Anterior cingulate cortex (tissue), 58 donors: ENCODE measurements around the gene ADGRV1.
"Not testable (repeated sequence)": the region's sequence is repeated elsewhere in the genome, so short reads cannot be mapped to it uniquely, and the experiment has no call there.

Experiments
- DNase-seq, 58 donors: peaks; one replicate each; lab custom pipeline; 2025; lab: John Stamatoyannopoulos, UW

The ADGRV1 gene

GRCh38 chr5:90802474-90803317 lies 244.1 kb downstream of the ADGRV1 start:
- peak in 6 of 58 donors; percentile 0 to 5 (median 4) for DNase-seq

DNA sequence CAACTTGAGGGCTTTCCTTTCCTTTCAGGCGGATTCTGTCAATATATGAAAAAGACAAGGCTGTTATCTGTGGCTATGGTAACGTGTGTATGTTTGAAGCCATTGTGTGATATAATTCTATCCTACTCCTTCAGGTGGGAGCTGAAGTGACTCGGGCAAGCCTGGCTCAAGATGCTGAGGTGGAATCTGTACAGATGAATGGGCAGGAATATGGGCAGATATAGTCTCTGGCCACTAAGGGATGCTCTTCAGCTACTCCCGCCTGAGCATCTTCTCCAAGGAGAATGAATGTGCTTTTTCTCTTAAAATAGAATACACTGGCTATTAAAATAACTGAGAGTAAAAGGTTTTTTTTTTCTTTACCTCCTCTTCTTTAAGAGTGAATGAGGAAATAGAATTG lies 244.8 kb downstream of the ADGRV1 start:
- no peak for DNase-seq

- DNase-seq = no peak
Measured at GRCh38 chr5:90803876-90804275, 245.3 kb downstream of the ADGRV1 start.

DNA sequence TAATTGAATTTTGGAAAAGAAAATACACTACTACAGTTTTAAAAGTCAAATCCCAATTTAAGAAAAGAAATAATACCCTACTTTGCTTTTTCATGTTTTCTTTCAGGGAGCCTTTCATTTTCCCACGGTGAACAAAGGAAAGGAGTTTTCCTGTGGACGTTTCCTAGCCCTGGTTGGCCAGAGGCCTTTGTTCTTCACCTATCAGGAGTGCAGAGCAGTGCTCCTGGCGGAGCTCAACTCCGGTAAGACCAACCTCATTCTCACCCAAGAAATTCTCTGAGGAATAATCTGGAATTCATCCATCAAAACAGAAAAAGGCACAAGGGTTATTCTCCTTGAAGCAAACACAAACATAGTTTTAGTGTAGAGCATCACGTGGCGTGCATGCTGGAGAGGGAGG lies 248.9 kb downstream of the ADGRV1 start:
- no peak for DNase-seq

GRCh38 chr5:90809311-90810056 lies 250.9 kb downstream of the ADGRV1 start:
- no peak for DNase-seq

- no peak for DNase-seq
Measured at GRCh38 chr5:90810211-90810610, 251.6 kb downstream of the ADGRV1 start.

- DNase-seq = no peak
Measured at GRCh38 chr5:90813392-90813791, 254.8 kb downstream of the ADGRV1 start.

DNA sequence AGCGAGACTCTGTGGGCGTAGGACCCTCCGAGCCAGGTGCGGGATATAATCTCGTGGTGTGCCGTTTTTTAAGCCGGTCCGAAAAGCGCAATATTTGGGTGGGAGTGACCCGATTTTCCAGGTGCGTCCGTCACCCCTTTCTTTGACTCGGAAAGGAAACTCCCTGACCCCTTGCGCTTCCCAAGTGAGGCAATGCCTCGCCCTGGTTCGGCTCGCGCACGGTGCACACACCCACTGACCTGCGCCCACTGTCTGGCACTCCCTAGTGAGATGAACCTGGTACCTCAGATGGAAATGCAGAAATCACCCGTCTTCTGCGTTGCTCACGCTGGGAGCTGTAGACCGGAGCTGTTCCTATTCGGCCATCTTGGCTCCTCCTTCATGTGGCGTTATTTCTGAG lies 263.5 kb downstream of the ADGRV1 start:
- DNase-seq = not testable (repeated sequence)

DNA sequence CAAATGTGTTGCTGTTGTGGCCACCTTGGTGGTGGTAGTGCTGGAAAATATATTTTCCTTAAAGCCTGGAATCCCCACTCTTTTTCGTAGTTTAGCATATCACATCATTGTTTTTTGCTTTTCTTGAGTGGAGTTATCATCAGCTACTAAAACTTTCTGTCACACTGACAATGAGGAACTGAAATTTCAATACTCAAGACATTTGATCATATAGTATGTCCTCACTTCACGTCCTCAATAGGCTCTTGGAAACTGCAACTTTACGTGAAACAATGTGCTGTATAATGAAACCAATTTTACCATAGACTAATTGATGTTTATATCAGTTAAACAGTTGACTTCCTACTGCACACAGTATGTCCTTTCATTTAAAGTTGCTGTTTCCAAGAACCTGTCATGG lies 265.8 kb downstream of the ADGRV1 start:
- DNase-seq = no peak

DNA sequence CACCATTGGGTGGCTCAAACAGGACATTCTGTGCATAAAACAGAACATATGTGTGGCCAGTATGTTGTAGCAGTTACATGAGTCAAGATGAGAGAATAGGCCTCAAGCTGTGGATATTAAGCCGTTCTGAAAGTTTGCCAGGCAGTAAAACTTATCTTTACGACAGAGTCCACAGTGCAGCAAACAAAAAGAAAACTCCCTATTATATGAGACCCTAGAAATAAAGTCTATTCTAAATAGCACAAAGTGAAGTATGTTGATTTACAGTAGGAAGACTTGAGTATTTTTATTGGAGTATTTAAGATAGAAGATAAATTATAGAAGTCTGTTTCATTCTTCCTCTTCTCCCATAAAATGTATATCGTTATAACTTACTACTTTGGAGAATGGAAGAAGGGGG lies 271.5 kb downstream of the ADGRV1 start:
- DNase-seq = no peak

DNA sequence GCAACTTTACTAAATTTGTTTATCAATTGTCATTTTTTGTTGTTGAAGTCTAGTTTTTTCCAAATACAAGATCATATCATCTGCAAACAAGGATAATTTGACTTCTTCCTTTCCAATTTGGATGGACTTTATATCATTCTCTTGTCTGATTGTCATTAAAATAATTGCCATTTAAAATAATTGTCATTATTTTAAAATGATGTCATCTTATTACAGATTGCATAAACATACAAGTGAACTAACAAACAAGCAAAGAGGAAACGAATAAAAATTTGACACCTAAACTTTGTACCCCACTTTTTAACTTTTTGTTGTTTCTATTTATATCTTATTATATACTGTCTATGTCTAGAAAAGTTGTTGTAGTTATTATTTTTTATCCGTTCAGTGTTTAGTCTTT lies 275.2 kb downstream of the ADGRV1 start:
- no peak for DNase-seq

DNA sequence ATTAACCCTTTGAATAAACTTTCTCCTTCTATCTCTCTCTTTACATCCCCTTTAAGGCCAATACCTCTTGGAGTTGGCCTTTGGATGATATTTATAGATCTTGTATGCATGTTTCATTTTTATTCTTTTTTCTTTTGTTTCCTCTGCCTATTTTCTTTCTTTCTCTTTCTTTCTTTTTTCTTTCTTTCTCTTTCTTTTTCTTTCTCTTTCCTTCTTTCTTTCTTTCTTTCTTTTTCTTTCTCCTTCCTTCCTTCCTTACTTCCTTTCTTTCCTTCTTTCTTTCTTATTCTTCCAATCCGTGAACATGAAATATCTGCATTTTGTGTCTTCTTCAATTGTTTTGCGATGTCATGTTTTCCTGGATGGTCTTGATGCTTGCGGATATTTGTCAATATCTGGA lies 276.1 kb downstream of the ADGRV1 start:
- DNase-seq = no peak

DNA sequence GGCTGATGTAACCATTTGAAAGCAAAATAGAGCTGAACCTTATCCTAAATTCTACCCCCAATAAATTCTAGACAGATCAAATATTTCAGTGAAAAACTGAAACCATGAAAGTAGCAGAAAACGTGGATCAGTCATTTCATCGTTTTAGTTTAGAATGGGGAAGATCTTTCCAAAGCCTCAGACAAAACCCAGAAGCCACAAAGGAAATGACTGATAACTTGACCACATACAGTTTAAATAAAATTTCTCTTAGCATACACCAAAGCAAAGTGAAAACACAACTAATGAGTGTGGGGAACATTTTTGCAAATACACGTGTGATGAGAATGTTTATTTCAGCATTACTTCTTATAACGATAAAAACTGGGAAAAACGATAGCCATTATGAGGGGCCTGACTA lies 284.8 kb downstream of the ADGRV1 start:
- no peak for DNase-seq

DNA sequence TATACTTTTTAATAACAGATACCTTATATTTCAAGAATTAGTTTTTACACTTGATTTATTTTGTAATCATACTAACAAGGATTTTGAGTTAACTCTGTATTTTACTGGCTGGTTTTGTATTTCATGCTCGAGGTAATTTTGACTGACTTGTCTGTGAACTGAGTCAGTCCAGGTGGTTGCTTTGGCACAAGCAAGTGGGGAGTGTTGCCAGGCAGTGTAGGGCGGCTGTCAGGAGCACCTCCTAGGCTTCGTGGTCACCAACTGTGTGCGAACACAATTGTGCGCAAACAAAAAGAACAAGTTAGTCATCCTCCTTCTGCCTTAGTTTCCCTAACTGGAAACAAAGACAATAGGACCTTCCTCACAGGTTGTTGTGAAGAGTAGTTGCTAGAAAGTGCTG lies 286.3 kb downstream of the ADGRV1 start:
- DNase-seq = no peak

GRCh38 chr5:90845723-90846554 lies 287.3 kb downstream of the ADGRV1 start:
- no peak for DNase-seq

DNA sequence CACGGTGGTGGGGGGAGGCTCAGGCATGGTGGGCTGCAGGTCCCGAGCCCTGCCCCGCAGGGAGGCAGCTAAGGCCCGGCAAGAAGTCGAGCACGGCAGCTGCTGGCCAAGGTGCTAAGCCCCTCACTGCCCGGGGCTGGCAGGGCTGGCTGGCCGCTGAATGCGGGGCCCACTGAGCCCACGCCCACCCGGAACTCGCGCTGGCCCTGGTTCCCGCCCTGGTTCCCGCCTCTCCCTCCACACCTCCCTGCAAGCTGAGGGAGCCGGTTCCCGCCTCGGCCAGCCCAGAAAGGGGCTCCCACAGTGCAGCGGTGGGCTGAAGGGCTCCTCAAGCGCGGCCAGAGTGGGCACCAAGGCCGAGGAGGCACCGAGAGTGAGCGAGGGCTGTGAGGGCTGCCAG lies 289.0 kb downstream of the ADGRV1 start:
- DNase-seq = not testable (repeated sequence)

- no peak for DNase-seq
Measured at GRCh38 chr5:90849939-90850338, 291.3 kb downstream of the ADGRV1 start.

DNA sequence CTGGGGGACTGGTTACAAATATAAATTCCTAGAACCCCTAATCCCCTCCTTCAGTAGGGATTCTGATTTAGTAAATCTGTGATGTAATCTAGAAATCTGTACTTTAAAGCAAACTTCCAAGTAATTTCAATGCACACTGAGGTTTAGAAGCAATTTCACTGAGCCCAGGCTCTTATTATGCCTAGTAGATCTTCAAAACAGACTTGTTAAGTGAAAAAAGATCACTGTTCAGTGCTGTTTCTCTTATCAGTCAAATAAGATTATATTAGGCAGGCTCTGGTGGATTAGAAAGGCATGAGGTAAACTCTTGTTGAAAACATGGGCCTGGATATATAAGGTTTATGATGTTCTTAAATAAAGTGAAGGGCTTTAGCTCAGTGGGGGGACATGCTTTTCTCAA lies 293.9 kb downstream of the ADGRV1 start:
- DNase-seq = no peak

DNA sequence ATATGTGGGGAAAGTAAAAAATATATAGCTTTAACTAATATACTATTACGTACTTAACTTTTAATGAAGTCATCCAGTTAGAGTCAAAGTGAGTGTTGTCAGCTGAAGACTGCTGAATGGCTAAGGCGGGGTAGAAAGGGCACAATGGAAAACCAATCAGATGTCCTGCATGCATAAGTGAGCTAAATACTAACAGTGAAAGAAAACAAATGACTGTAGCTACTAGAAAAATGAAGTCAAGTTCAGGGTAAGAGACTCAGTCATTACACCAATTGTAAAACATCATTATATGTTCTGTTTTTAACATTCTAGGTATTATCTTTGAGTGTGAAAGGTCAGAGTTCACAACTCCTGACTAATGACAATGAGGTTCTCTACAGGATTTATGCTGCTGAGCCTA lies 295.2 kb downstream of the ADGRV1 start:
- DNase-seq = no peak

- DNase-seq = no peak
Measured at GRCh38 chr5:90854169-90854568, 295.6 kb downstream of the ADGRV1 start.
